HFF-Myc (cell line): ENCODE results near the gene GPX3.

ENCODE experiments used
- DNase-seq: peaks from one replicate; pipeline ENCODE4 v3.0.0-alpha.2; 2011; ENCODE audit warnings: low read depth; ENCODE audit errors: extremely low read depth
- H3K4me3 ChIP-seq: replicated peaks from 2 replicates; pipeline ENCODE4 v1.5.1; 2011; ENCODE audit warnings: low read depth, mild to moderate bottlenecking, control low read depth, low read length
- CTCF ChIP-seq: IDR thresholded peaks from 2 replicates; pipeline ENCODE4 v1.5.1; 2012; ENCODE audit warnings: mild to moderate bottlenecking, low read depth, low read length, control low read depth; ENCODE audit errors: missing control alignments

GPX3 gene

DNA sequence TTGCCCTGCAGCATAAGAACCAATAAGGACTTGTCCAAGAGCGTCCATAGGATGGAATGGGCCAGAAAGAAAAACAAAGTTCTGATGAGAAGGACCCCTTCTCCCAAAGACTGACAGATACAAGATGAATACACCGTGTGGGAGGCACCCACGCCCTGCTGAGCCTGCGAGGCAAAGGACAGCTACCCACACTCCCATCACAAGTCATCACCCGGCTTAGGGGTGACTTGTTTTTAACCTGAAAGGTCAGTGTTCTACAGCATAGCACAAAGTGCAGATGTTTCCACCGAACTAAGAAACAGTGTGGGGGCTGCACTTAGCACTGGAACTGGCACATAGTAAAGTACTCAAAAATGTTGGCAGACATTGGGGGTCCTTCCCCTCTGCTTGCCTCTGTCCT, 46.5 kb downstream of the GPX3 start:
- no peak overlapping the region for H3K4me3 ChIP-seq
- TF ChIP-seq CTCF: no peak

DNA sequence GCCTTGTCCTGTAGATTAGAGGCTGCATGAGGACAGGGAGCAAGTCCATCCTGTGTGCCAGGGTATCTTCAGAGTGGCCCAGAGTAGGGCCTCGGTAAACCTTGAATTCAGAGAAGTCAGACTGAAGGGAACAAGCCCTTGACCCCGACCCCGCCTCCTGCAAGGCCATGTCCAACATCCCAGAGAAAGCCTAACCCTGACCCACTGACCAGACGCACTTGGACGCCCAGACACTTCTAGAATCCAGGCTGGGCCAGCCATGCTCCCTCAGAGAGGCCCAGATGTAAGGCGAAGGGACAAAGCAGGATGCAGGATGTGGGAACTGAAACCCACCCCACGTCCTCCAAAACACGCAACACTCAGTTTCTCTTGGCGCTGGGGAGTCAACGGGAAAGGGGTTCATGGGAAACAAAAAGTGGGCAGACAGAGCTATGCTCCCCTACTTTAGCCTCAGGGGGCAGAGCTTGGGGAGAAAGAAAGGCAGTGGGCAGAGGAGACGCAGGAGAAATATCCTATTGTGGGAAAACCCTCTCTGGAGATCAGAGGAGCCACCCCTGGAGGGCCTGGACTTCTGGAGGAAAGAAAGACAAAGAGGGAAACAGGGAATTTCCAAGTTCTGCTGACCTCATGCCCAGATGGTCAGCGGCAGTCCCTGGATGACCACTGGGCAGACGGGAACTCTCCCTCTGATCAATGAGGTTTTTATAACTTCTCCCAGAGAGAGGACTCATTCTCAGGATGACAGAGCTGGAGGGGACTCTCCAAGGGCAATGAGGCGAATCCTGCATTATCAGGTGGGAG, 47.4 kb downstream of the GPX3 start:
- no peak for DNase-seq
- no peak for TF ChIP-seq CTCF
- no peak overlapping the region for H3K4me3 ChIP-seq

More for the DNA sequence above, 46.5 kb downstream of the GPX3 start:
- no peak for DNase-seq

DNA sequence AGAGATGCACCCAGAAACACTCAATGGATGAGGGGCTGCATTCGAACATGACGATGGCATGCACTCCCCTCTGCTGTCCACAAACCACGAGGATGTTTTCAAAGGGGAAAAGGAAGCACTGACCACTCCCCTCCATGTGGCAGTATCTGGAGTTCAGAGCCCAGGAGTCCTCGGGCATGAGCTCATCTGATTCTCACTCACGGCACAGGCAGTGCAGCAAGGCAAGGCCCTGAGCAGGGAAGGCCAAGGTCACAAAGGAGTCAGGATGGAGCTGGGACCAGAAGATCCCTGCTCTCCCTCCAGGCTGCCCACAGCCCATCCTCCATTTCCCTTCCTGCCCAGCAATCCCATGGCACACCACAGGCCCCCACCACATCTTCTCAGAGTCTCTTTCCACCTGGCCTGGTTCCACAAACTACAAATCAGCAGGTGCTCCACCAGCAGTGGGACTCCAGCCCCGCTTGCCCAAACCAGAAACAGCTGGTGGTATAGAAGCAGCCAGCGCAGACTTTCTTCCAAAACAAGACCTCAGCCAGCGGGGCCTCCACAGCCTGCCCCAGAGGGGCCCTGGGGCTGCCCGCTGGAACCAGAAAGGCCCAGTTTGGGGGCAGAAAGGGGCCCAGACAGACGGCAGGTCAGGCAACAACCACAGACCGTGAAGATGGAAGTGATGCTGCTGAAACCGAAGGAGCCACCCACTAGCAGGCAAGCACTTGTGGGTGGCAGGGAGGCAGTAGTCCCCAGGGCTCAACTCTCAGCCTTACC, 48.2 kb downstream of the GPX3 start:
- no peak for DNase-seq

DNA sequence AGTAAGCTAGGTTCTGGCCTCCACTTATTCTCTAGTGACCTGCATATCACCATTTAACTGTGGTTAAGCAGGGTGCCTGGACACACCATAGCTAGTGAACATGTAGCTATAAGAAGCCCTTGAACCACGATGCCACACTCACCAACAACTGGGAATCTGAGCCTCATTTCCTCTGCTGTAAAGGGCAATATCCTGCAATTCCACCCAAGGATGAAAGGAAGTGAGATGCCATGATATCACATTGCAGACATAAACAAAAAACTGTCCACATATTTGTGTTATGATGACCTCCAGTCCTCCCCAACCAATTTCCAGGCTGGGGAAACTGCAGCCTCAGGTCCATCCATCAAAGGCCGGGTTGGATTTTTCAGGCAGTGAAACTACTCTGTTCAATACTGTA, 50.1 kb downstream of the GPX3 start:
- no peak for DNase-seq
- TF ChIP-seq CTCF: no peak
- H3K4me3 ChIP-seq: no peak overlapping the region

More for the DNA sequence above, 48.2 kb downstream of the GPX3 start:
- no peak for TF ChIP-seq CTCF
- no peak overlapping the region for H3K4me3 ChIP-seq

- no peak for TF ChIP-seq CTCF
- H3K4me3 ChIP-seq: no peak overlapping the region
- no peak for DNase-seq
Observed at GRCh38 chr5:151071021-151071420, 50.6 kb downstream of the GPX3 start.

DNA sequence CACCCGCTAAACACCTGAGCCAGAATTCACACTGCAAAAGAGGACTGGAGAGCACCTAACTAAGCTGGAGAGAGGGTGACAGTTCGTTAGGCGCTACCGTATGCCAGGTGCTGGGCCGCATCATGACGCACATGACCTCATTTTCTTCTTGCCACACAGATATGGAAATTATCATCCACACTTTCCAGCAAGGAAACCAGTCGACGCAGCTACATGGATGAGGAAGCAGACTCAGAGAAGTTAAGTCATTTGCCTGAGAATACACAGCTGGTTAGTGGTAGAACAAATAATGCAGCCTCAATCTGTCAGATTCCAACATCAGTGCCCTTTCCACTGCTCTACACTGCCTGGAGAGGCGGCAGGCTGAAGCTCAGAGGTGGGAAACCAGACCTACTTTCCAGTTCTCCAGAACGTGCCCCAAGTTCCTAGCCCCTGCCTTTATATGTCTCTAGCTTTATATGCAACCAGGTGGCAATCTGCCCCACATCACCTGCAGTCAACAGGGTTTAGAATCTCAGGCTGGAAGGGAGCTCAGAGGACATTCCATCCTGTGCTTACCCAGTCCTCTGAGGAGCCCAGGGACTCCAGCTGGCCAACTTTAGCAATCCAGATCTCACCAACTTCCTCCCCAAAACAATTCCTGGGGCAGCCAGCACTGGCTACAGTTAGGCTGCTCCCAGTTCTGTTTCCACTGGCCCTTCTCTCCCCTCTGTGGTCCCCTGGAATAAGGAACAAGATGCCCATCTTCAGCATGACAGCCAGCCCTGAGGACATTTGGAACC, 51.6 kb downstream of the GPX3 start:
- no peak for DNase-seq
- H3K4me3 ChIP-seq: no peak overlapping the region
- TF ChIP-seq CTCF: no peak
